NCI-H2107 treated with DMSO at 0.1 percent for 48 hours (cell line): Measurements from ENCODE around the gene EPHA6.

ENCODE experiments used
- DNase-seq: peaks from one replicate; lab custom pipeline; 2025; ENCODE audit not compliant: unreplicated experiment; lab: John Stamatoyannopoulos, UW

Gene EPHA6

GRCh38 chr3:97765336-97765735 lies 950.9 kb downstream of the EPHA6 start:
- DNase-seq = no peak

- no peak for DNase-seq
Observed at GRCh38 chr3:97772926-97773325, 958.5 kb downstream of the EPHA6 start.

GRCh38 chr3:97778152-97778551 lies 963.8 kb downstream of the EPHA6 start:
- DNase-seq = no peak

- DNase-seq = peak; percentile 70
Observed at GRCh38 chr3:97793420-97794019, 979.1 kb downstream of the EPHA6 start.

- DNase-seq = no peak
Observed at GRCh38 chr3:97795951-97796350, 981.6 kb downstream of the EPHA6 start.
